Measurements from ENCODE around the gene TMOD2.
A peak's percentile ranks its signal among the peaks of the same experiment; 100 is the strongest.

Gene TMOD2

GRCh38 chr15:51750792-51751696 lies at the start of gene TMOD2:
TSS of gene TMOD2 (plus strand) at chr15:51751597. CDS start at chr15:51766442, 14,845 bp downstream.
- H2AFZ ChIP-seq (ENCODE audit: low read length, unreplicated experiment) = peak within 1 kb of the TSS; percentile 97
- H3K4me3 ChIP-seq (ENCODE audit: low read depth, low read length) = peak within 1 kb of the TSS; percentile 87
- no peaks in the 10 kb centered on the region for H3K79me2 ChIP-seq (ENCODE audit: control insufficient read depth, insufficient read depth, low read length, unreplicated experiment)
- H3K27me3 ChIP-seq (ENCODE audit: insufficient read depth, low read length) = peaks cover 45% of the 10 kb centered on the region
- H3K36me3 ChIP-seq (ENCODE audit: insufficient read depth, low read length) = no peaks in the 10 kb centered on the region
- H3K4me1 ChIP-seq (ENCODE audit: control insufficient read depth, insufficient read depth, low read length, unreplicated experiment) = no peaks in the 10 kb centered on the region
- H3K27ac ChIP-seq (ENCODE audit: low read depth, low read length) = no peak within 1 kb of the TSS

- Histone ChIP-seq H3K27ac (ENCODE audit: low read depth, low read length) (no peak overlapping the region), H3K79me2 (ENCODE audit: control insufficient read depth, insufficient read depth, low read length, unreplicated experiment) (no peaks in the 10 kb centered on the region), H2AFZ (ENCODE audit: low read length, unreplicated experiment) (no peak overlapping the region), H3K4me1 (ENCODE audit: control insufficient read depth, insufficient read depth, low read length, unreplicated experiment) (no peaks in the 10 kb centered on the region), H3K27me3 (ENCODE audit: insufficient read depth, low read length) (peaks cover 65% of the 10 kb centered on the region), H3K36me3 (ENCODE audit: insufficient read depth, low read length) (no peaks in the 10 kb centered on the region), H3K4me3 (ENCODE audit: low read depth, low read length) (no peak overlapping the region)
Measured at GRCh38 chr15:51702710-51703109, 48.7 kb upstream of the TMOD2 start.

GRCh38 chr15:51706291-51706690 lies 45.1 kb upstream of the TMOD2 start:
- peaks cover 31% of the 10 kb centered on the region for H3K27me3 ChIP-seq (ENCODE audit: insufficient read depth, low read length)
- H2AFZ ChIP-seq (ENCODE audit: low read length, unreplicated experiment) = no peak overlapping the region
- no peaks in the 10 kb centered on the region for H3K4me1 ChIP-seq (ENCODE audit: control insufficient read depth, insufficient read depth, low read length, unreplicated experiment)
- H3K36me3 ChIP-seq (ENCODE audit: insufficient read depth, low read length) = no peaks in the 10 kb centered on the region
- no peak overlapping the region for H3K4me3 ChIP-seq (ENCODE audit: low read depth, low read length)
- H3K79me2 ChIP-seq (ENCODE audit: control insufficient read depth, insufficient read depth, low read length, unreplicated experiment) = no peaks in the 10 kb centered on the region
- no peak overlapping the region for H3K27ac ChIP-seq (ENCODE audit: low read depth, low read length)

GRCh38 chr15:51706926-51707608 lies 44.3 kb upstream of the TMOD2 start:
- no peak overlapping the region for H2AFZ ChIP-seq (ENCODE audit: low read length, unreplicated experiment)
- H3K4me3 ChIP-seq (ENCODE audit: low read depth, low read length) = no peak overlapping the region
- H3K79me2 ChIP-seq (ENCODE audit: control insufficient read depth, insufficient read depth, low read length, unreplicated experiment) = no peaks in the 10 kb centered on the region
- H3K4me1 ChIP-seq (ENCODE audit: control insufficient read depth, insufficient read depth, low read length, unreplicated experiment) = no peaks in the 10 kb centered on the region
- H3K27ac ChIP-seq (ENCODE audit: low read depth, low read length) = no peak overlapping the region
- H3K36me3 ChIP-seq (ENCODE audit: insufficient read depth, low read length) = no peaks in the 10 kb centered on the region
- H3K27me3 ChIP-seq (ENCODE audit: insufficient read depth, low read length) = peaks cover 28% of the 10 kb centered on the region

GRCh38 chr15:51708013-51708412 lies 43.4 kb upstream of the TMOD2 start:
- Histone ChIP-seq H3K79me2 (ENCODE audit: control insufficient read depth, insufficient read depth, low read length, unreplicated experiment) (no peaks in the 10 kb centered on the region), H3K36me3 (ENCODE audit: insufficient read depth, low read length) (no peaks in the 10 kb centered on the region), H3K27me3 (ENCODE audit: insufficient read depth, low read length) (peaks cover 21% of the 10 kb centered on the region), H3K27ac (ENCODE audit: low read depth, low read length) (no peak overlapping the region), H3K4me1 (ENCODE audit: control insufficient read depth, insufficient read depth, low read length, unreplicated experiment) (no peaks in the 10 kb centered on the region), H2AFZ (ENCODE audit: low read length, unreplicated experiment) (no peak overlapping the region), H3K4me3 (ENCODE audit: low read depth, low read length) (no peak overlapping the region)

GRCh38 chr15:51709031-51709430 lies 42.4 kb upstream of the TMOD2 start:
- H2AFZ ChIP-seq (ENCODE audit: low read length, unreplicated experiment) = no peak overlapping the region
- no peaks in the 10 kb centered on the region for H3K36me3 ChIP-seq (ENCODE audit: insufficient read depth, low read length)
- H3K4me1 ChIP-seq (ENCODE audit: control insufficient read depth, insufficient read depth, low read length, unreplicated experiment) = no peaks in the 10 kb centered on the region
- no peak overlapping the region for H3K4me3 ChIP-seq (ENCODE audit: low read depth, low read length)
- H3K27ac ChIP-seq (ENCODE audit: low read depth, low read length) = no peak overlapping the region
- H3K79me2 ChIP-seq (ENCODE audit: control insufficient read depth, insufficient read depth, low read length, unreplicated experiment) = no peaks in the 10 kb centered on the region
- peaks cover 12% of the 10 kb centered on the region; the same call in 1 of the 2 replicates for H3K27me3 ChIP-seq (ENCODE audit: insufficient read depth, low read length)

- no peaks in the 10 kb centered on the region for H3K79me2 ChIP-seq (ENCODE audit: control insufficient read depth, insufficient read depth, low read length, unreplicated experiment)
- H3K27me3 ChIP-seq (ENCODE audit: insufficient read depth, low read length) = no peaks in the 10 kb centered on the region
- H2AFZ ChIP-seq (ENCODE audit: low read length, unreplicated experiment) = no peak overlapping the region
- H3K4me1 ChIP-seq (ENCODE audit: control insufficient read depth, insufficient read depth, low read length, unreplicated experiment) = no peaks in the 10 kb centered on the region
- H3K4me3 ChIP-seq (ENCODE audit: low read depth, low read length) = no peak overlapping the region
- H3K27ac ChIP-seq (ENCODE audit: low read depth, low read length) = no peak overlapping the region
- no peaks in the 10 kb centered on the region for H3K36me3 ChIP-seq (ENCODE audit: insufficient read depth, low read length)
Measured at GRCh38 chr15:51714162-51714561, 37.2 kb upstream of the TMOD2 start.

- Histone ChIP-seq H3K27ac (ENCODE audit: low read depth, low read length) (no peak overlapping the region), H3K79me2 (ENCODE audit: control insufficient read depth, insufficient read depth, low read length, unreplicated experiment) (no peaks in the 10 kb centered on the region), H3K4me1 (ENCODE audit: control insufficient read depth, insufficient read depth, low read length, unreplicated experiment) (no peaks in the 10 kb centered on the region), H2AFZ (ENCODE audit: low read length, unreplicated experiment) (no peak overlapping the region), H3K4me3 (ENCODE audit: low read depth, low read length) (no peak overlapping the region), H3K36me3 (ENCODE audit: insufficient read depth, low read length) (no peaks in the 10 kb centered on the region), H3K27me3 (ENCODE audit: insufficient read depth, low read length) (no peaks in the 10 kb centered on the region)
Measured at GRCh38 chr15:51714911-51715310, 36.5 kb upstream of the TMOD2 start.

- no peak overlapping the region for H2AFZ ChIP-seq (ENCODE audit: low read length, unreplicated experiment)
- 0 out of 2 replicates have a peak, but pooled peaks cover 4% of the 10 kb centered on the region for H3K36me3 ChIP-seq (ENCODE audit: insufficient read depth, low read length)
- no peaks in the 10 kb centered on the region for H3K79me2 ChIP-seq (ENCODE audit: control insufficient read depth, insufficient read depth, low read length, unreplicated experiment)
- no peak overlapping the region for H3K27ac ChIP-seq (ENCODE audit: low read depth, low read length)
- H3K27me3 ChIP-seq (ENCODE audit: insufficient read depth, low read length) = no peaks in the 10 kb centered on the region
- peaks cover 12% of the 10 kb centered on the region for H3K4me1 ChIP-seq (ENCODE audit: control insufficient read depth, insufficient read depth, low read length, unreplicated experiment)
- H3K4me3 ChIP-seq (ENCODE audit: low read depth, low read length) = no peak overlapping the region
Measured at GRCh38 chr15:51718219-51718618, 33.2 kb upstream of the TMOD2 start.

- no peak overlapping the region for H2AFZ ChIP-seq (ENCODE audit: low read length, unreplicated experiment)
- 0 out of 2 replicates have a peak, but pooled peaks cover 4% of the 10 kb centered on the region for H3K36me3 ChIP-seq (ENCODE audit: insufficient read depth, low read length)
- no peak overlapping the region for H3K27ac ChIP-seq (ENCODE audit: low read depth, low read length)
- peaks cover 12% of the 10 kb centered on the region for H3K4me1 ChIP-seq (ENCODE audit: control insufficient read depth, insufficient read depth, low read length, unreplicated experiment)
- H3K4me3 ChIP-seq (ENCODE audit: low read depth, low read length) = no peak overlapping the region
- no peaks in the 10 kb centered on the region for H3K27me3 ChIP-seq (ENCODE audit: insufficient read depth, low read length)
- H3K79me2 ChIP-seq (ENCODE audit: control insufficient read depth, insufficient read depth, low read length, unreplicated experiment) = no peaks in the 10 kb centered on the region
Measured at GRCh38 chr15:51718746-51719145, 32.7 kb upstream of the TMOD2 start.
